IMR-90 (cell line): ENCODE results near the gene CALN1. TPM values are rescaled to one million over a fixed set of nuclear protein-coding genes. Genes with fewer than 3 reads are reported as not detected.

Experiments
- ATAC-seq: fragments of 200-7000 bp; cut with Tn5 transposase; 2 replicates; pipeline ENCODE4 v1.9.1; 2020; ENCODE audit warnings: low read depth, mild to moderate bottlenecking, moderate library complexity
- BruUV-seq: library from RNA; stranded (reverse); fragments of 400-500 nt; replicated peaks from 2 replicates; lab custom pipeline; 2021; lab: Mats Ljungman, UMichigan
- CTCF ChIA-PET: fragments of 300-600 bp; formaldehyde crosslinking; extraction: SDS; loops from one replicate; lab custom pipeline; 2021; ENCODE audit warnings: antibody characterized with exemption; lab: Yijun Ruan, JAX
- POLR2A ChIA-PET: fragments of 300-600 bp; sonication (Branson Sonifier 250); formaldehyde crosslinking; loops from one replicate; lab custom pipeline; 2022; ENCODE audit warnings: antibody characterized with exemption; ENCODE audit not compliant: unreplicated experiment; lab: Charles Lee
- DNase-seq: peaks from one replicate; pipeline ENCODE4 v3.0.0; 2013
- H2AFZ ChIP-seq: replicated peaks from 2 replicates; pipeline ENCODE3; 2013; ENCODE audit warnings: low read length, mild to moderate bottlenecking; ENCODE audit not compliant: poor library complexity
- H2AK5ac ChIP-seq: 2 replicates; pipeline ENCODE4 v1.6.1; 2013; ENCODE audit warnings: low read depth, low read length, inconsistent platforms
- H2AK9ac ChIP-seq: replicated peaks from 2 replicates; pipeline ENCODE3; 2013; ENCODE audit warnings: mild to moderate bottlenecking, low read depth, low read length, moderate library complexity; ENCODE audit not compliant: poor library complexity
- H2BK120ac ChIP-seq: 2 replicates; pipeline ENCODE4 v1.6.1; 2013; ENCODE audit warnings: low read depth, low read length, inconsistent platforms
- H2BK15ac ChIP-seq: 3 replicates; pipeline ENCODE4 v1.6.1; 2013; ENCODE audit warnings: low read depth, low read length, inconsistent platforms
- H2BK20ac ChIP-seq: 2 replicates; pipeline ENCODE4 v1.6.1; 2013; ENCODE audit warnings: low read depth, mild to moderate bottlenecking, inconsistent platforms, low read length, moderate library complexity
- H2BK5ac ChIP-seq: 2 replicates; pipeline ENCODE4 v1.6.1; 2013; ENCODE audit warnings: mild to moderate bottlenecking, low read depth, low read length, inconsistent platforms; ENCODE audit not compliant: poor library complexity, severe bottlenecking
- H3K14ac ChIP-seq: replicated peaks from 2 replicates; pipeline ENCODE4 v1.6.1; 2013; ENCODE audit warnings: low read depth, low read length, inconsistent platforms
- H3K18ac ChIP-seq: 2 replicates; pipeline ENCODE4 v1.6.1; 2013; ENCODE audit warnings: low read depth, low read length, control low read depth
- H3K23ac ChIP-seq: 2 replicates; pipeline ENCODE4 v1.6.1; 2013; ENCODE audit warnings: low read depth, low read length, inconsistent platforms
- H3K27ac ChIP-seq: 2 replicates; pipeline ENCODE4 v1.5.1; 2013; ENCODE audit warnings: mild to moderate bottlenecking, control low read depth, low read length; ENCODE audit not compliant: insufficient read depth
- H3K27me3 ChIP-seq: 2 replicates; pipeline ENCODE4 v1.6.1; 2013; ENCODE audit warnings: low read length; ENCODE audit not compliant: control insufficient read depth, insufficient read depth
- H3K36me3 ChIP-seq: 2 replicates; pipeline ENCODE4 v1.6.1; 2013; ENCODE audit warnings: low read length, mixed read lengths; ENCODE audit not compliant: control insufficient read depth, insufficient read depth
- H3K4ac ChIP-seq: 2 replicates; pipeline ENCODE4 v1.6.1; 2013; ENCODE audit warnings: low read depth, low read length, inconsistent platforms
- H3K4me1 ChIP-seq: 2 replicates; pipeline ENCODE4 v1.6.1; 2013; ENCODE audit warnings: low read length, mixed read lengths; ENCODE audit not compliant: control insufficient read depth, insufficient read depth
- H3K4me2 ChIP-seq: 2 replicates; pipeline ENCODE4 v1.6.1; 2013; ENCODE audit warnings: low read depth, mild to moderate bottlenecking, control low read depth, low read length, moderate library complexity
- H3K4me3 ChIP-seq: 2 replicates; pipeline ENCODE4 v1.5.1; 2013; ENCODE audit warnings: low read depth, mild to moderate bottlenecking, control low read depth, low read length, moderate library complexity; ENCODE audit not compliant: insufficient read depth
- H3K56ac ChIP-seq: 2 replicates; pipeline ENCODE4 v1.6.1; 2013; ENCODE audit warnings: low read length, inconsistent platforms; ENCODE audit not compliant: insufficient read depth; ENCODE audit errors: extremely low read depth
- H3K79me1 ChIP-seq, 2 experiments: 2 replicates each; pipeline ENCODE4 v1.6.1; 2013; ENCODE audit warnings: low read length in 2 of 2, inconsistent platforms in 1 of 2, low read depth in 1 of 2
- H3K9ac ChIP-seq: 2 replicates; pipeline ENCODE4 v1.6.1; 2013; ENCODE audit warnings: low read depth, low read length, control low read depth
- H3K9me1 ChIP-seq: 2 replicates; pipeline ENCODE4 v1.6.1; 2013; ENCODE audit warnings: low read length, inconsistent platforms; ENCODE audit not compliant: insufficient read depth
- H3K9me3 ChIP-seq: 2 replicates; pipeline ENCODE4 v1.6.1; 2013; ENCODE audit warnings: low read length; ENCODE audit not compliant: control insufficient read depth, insufficient read depth
- H4K20me1 ChIP-seq: 2 replicates; pipeline ENCODE4 v1.6.1; 2013; ENCODE audit warnings: low read length, inconsistent platforms; ENCODE audit not compliant: insufficient read depth
- H4K5ac ChIP-seq: 2 replicates; pipeline ENCODE4 v1.6.1; 2013; ENCODE audit warnings: mild to moderate bottlenecking, low read depth, low read length, control low read depth
- H4K8ac ChIP-seq, 2 experiments: 2 replicates each; pipeline ENCODE4 v1.6.1; 2013; ENCODE audit warnings: low read depth in 2 of 2, low read length in 2 of 2, control low read depth in 1 of 2, inconsistent platforms in 1 of 2
- H4K91ac ChIP-seq: 2 replicates; pipeline ENCODE4 v1.6.1; 2013; ENCODE audit warnings: low read depth, low read length, inconsistent platforms; ENCODE audit not compliant: insufficient read depth
- BHLHE40 ChIP-seq: fragments of 150-350 bp; IDR thresholded peaks from 2 replicates; pipeline ENCODE4 v1.6.1; 2016; ENCODE audit warnings: mild to moderate bottlenecking, low read depth, low read length
- CEBPB ChIP-seq: IDR thresholded peaks from 2 replicates; pipeline ENCODE4 v1.6.1; 2012; ENCODE audit warnings: low read depth, low read length, improper control_type of control experiment
- CHD1 ChIP-seq: IDR thresholded peaks from 2 replicates; pipeline ENCODE4 v1.6.1; 2012; ENCODE audit warnings: low read depth, low read length, improper control_type of control experiment
- FOS ChIP-seq: fragments of 150-350 bp; IDR thresholded peaks from 2 replicates; pipeline ENCODE4 v1.6.1; 2016; ENCODE audit warnings: low read depth, low read length
- MAFK ChIP-seq: IDR thresholded peaks from 2 replicates; pipeline ENCODE4 v1.6.1; 2012; ENCODE audit warnings: low read depth, low read length, improper control_type of control experiment
- MAZ ChIP-seq: IDR thresholded peaks from 2 replicates; pipeline ENCODE4 v1.6.1; 2012; ENCODE audit warnings: low read depth, mild to moderate bottlenecking, low read length, improper control_type of control experiment, moderate library complexity, borderline replicate concordance
- MXI1 ChIP-seq: IDR thresholded peaks from 2 replicates; pipeline ENCODE4 v1.6.1; 2012; ENCODE audit warnings: low read depth, mild to moderate bottlenecking, low read length, moderate library complexity, borderline replicate concordance
- NFE2L2 ChIP-seq: fragments of 150-350 bp; IDR thresholded peaks from 2 replicates; pipeline ENCODE4 v1.6.1; 2016; ENCODE audit warnings: low read depth, mild to moderate bottlenecking, low read length
- POLR2A ChIP-seq: IDR thresholded peaks from 2 replicates; pipeline ENCODE4 v1.6.1; 2012; ENCODE audit warnings: mild to moderate bottlenecking, low read depth, low read length
- RAD21 ChIP-seq: IDR thresholded peaks from 2 replicates; pipeline ENCODE4 v1.6.1; 2012; ENCODE audit warnings: low read length, improper control_type of control experiment
- RCOR1 ChIP-seq: IDR thresholded peaks from 2 replicates; pipeline ENCODE4 v1.6.1; 2012; ENCODE audit warnings: mild to moderate bottlenecking, low read length, improper control_type of control experiment; ENCODE audit not compliant: insufficient replicate concordance
- RFX5 ChIP-seq: IDR thresholded peaks from 2 replicates; pipeline ENCODE4 v1.8.0; 2012; ENCODE audit warnings: low read depth, mild to moderate bottlenecking, low read length, moderate library complexity
- SMC3 ChIP-seq: fragments of 150-350 bp; IDR thresholded peaks from 2 replicates; pipeline ENCODE4 v1.6.1; 2016; ENCODE audit warnings: low read depth, mild to moderate bottlenecking, antibody characterized with exemption, low read length, moderate library complexity
- WGBS, 2 experiments: methylation state at CpG; one replicate each; pipeline versions ENCODE4 v1.1.5 to v1.1.7; 2013; ENCODE audit warnings: missing lambda C conversion rate in 2 of 2; ENCODE audit not compliant: insufficient read length in 1 of 2; ENCODE audit errors: extremely low coverage in 2 of 2; 5-methylcytosine and 5-hydroxymethylcytosine counted together
- dilution Hi-C: fragments of 300-500 bp; cut with HindIII; formaldehyde crosslinking; loops from one replicate; pipeline ENCODE4 v1.14.3; 2018; ENCODE audit warnings: low sequenced_read_pairs; ENCODE audit not compliant: unreplicated experiment
- in situ Hi-C: fragments of 300-500 bp; cut with MboI; formaldehyde crosslinking; loops from 3 replicates; pipeline ENCODE4 v1.14.3; 2019; ENCODE audit warnings: low sequenced_read_pairs, inconsistent platforms, mixed read lengths
- intact Hi-C: fragments of 100-400 bp; cut with micrococcal nuclease; formaldehyde crosslinking; loops from 2 replicates; pipeline ENCODE4 v1.10.0; 2022
- polyA plus RNA-seq, 3 experiments: library from polyadenylated mRNA; depleted of rRNA; stranded (reverse); fragments of >200 nt; gene quantifications; 2 replicates each; pipeline ENCODE4 v1.2.3, GENCODE V29; 2012; ENCODE audit warnings: low replicate concordance in 1 of 3
- total RNA-seq: library from RNA; depleted of rRNA; stranded (reverse); fragments of >200 nt; gene quantifications from 2 replicates; pipeline ENCODE4 v1.2.3, GENCODE V29; 2012
- TF ChIP-seq, protein P1 (sequence below): fragments of 150-350 bp; IDR thresholded peaks from 2 replicates; pipeline ENCODE4 v1.6.1; 2016; ENCODE audit warnings: low read depth, mild to moderate bottlenecking, low read length, moderate library complexity, borderline replicate concordance
- TF ChIP-seq, protein P2 (sequence below): fragments of 150-350 bp; IDR thresholded peaks from 2 replicates; pipeline ENCODE4 v1.6.1; 2017; ENCODE audit warnings: mild to moderate bottlenecking, antibody characterized with exemption, low read length, low read depth
- TF ChIP-seq, protein P3 (sequence below): conservative IDR thresholded peaks from 2 replicates; pipeline ENCODE4 v1.5.1; 2012; ENCODE audit warnings: mild to moderate bottlenecking, low read depth, low read length, improper control_type of control experiment

The CALN1 gene
- total and polyA plus RNA-seq, 2 of the 4 experiments (the other 2 are of a cell fraction), result not detected

DNA sequence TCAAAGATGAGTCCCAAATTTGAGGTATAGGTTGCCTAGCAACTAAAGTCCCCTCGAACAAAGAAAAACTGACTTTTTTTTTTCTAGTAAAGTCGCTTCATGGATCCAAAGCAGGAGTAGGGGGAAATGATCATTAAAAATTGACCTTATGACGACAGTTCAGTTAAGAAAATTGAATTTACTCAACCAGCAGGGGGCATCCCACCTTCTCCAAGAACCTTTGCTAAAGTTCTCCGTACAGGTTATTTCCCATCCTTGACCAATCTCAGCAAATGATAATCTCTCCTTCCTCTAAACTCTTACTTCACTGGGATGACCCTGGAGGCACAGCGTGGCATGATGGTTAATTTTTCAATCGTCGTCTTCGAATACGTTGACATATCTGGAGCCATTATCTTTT lies 228.3 kb downstream of the CALN1 start:
- Histone ChIP-seq H4K8ac (no peak overlapping the region), H3K79me1 (no peaks in the 10 kb centered on the region), H2BK5ac (no peak overlapping the region), H3K4ac (no peak overlapping the region), H2BK20ac (no peak overlapping the region), H3K4me2 (no peak overlapping the region), H2BK120ac (no peak overlapping the region), H3K9me3 (peaks cover 12% of the 10 kb centered on the region), H3K56ac (no peak overlapping the region), H3K27ac (no peak overlapping the region), H3K18ac (no peak overlapping the region), H3K36me3 (no peaks in the 10 kb centered on the region), H2BK15ac (no peak overlapping the region), H4K5ac (no peak overlapping the region), H2AFZ (no peak overlapping the region), H3K27me3 (no peaks in the 10 kb centered on the region), H3K4me3 (no peak overlapping the region), H2AK5ac (no peak overlapping the region), H4K91ac (no peak overlapping the region), H3K9me1 (no peaks in the 10 kb centered on the region), H3K4me1 (no peaks in the 10 kb centered on the region), H3K9ac (no peak overlapping the region), H2AK9ac (no peak overlapping the region), H4K20me1 (no peaks in the 10 kb centered on the region), H3K14ac (no peak overlapping the region), H3K23ac (no peak overlapping the region)
- TF ChIP-seq RFX5 (no peak), RCOR1 (no peak), NFE2L2 (no peak), POLR2A (no peak), CHD1 (no peak), MAFK (no peak), RAD21 (no peak), CEBPB (no peak), SMC3 (no peak), BHLHE40 (no peak), FOS (no peak), MXI1 (no peak), MAZ (no peak)
- TF ChIP-seq, protein P1, sequence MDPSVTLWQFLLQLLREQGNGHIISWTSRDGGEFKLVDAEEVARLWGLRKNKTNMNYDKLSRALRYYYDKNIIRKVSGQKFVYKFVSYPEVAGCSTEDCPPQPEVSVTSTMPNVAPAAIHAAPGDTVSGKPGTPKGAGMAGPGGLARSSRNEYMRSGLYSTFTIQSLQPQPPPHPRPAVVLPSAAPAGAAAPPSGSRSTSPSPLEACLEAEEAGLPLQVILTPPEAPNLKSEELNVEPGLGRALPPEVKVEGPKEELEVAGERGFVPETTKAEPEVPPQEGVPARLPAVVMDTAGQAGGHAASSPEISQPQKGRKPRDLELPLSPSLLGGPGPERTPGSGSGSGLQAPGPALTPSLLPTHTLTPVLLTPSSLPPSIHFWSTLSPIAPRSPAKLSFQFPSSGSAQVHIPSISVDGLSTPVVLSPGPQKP, result no peak
- TF ChIP-seq, protein P2, sequence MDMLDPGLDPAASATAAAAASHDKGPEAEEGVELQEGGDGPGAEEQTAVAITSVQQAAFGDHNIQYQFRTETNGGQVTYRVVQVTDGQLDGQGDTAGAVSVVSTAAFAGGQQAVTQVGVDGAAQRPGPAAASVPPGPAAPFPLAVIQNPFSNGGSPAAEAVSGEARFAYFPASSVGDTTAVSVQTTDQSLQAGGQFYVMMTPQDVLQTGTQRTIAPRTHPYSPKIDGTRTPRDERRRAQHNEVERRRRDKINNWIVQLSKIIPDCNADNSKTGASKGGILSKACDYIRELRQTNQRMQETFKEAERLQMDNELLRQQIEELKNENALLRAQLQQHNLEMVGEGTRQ, result no peak
- TF ChIP-seq, protein P3, sequence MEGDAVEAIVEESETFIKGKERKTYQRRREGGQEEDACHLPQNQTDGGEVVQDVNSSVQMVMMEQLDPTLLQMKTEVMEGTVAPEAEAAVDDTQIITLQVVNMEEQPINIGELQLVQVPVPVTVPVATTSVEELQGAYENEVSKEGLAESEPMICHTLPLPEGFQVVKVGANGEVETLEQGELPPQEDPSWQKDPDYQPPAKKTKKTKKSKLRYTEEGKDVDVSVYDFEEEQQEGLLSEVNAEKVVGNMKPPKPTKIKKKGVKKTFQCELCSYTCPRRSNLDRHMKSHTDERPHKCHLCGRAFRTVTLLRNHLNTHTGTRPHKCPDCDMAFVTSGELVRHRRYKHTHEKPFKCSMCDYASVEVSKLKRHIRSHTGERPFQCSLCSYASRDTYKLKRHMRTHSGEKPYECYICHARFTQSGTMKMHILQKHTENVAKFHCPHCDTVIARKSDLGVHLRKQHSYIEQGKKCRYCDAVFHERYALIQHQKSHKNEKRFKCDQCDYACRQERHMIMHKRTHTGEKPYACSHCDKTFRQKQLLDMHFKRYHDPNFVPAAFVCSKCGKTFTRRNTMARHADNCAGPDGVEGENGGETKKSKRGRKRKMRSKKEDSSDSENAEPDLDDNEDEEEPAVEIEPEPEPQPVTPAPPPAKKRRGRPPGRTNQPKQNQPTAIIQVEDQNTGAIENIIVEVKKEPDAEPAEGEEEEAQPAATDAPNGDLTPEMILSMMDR, result no peak
- WGBS, 2 experiments, result 88% methylated on average over 5 of the region's 9 CpGs; no CpG with 5 or more reads in 1 of the 2 experiments
- intact Hi-C loops, result no loop called here
- DNase-seq (no peak), ATAC-seq (no peak)
- BruUV-seq, result no TSS peak
- dilution Hi-C loops, result no loop called here
- CTCF ChIA-PET, result no interaction called here
- in situ Hi-C loops, result no loop called here
- POLR2A ChIA-PET, result no interaction called here
